ENCODE results near the gene LRMDA. TPM values are rescaled to one million over a fixed set of nuclear protein-coding genes. Genes with fewer than 3 reads are reported as not detected.

Gene LRMDA
- polyA plus RNA-seq, 3 donors, result 39.8 to 59.6 (median 56.4) TPM

GRCh38 chr10:75987616-75988015, 556.2 kb downstream of the LRMDA start:
- intact Hi-C loops (cut with micrococcal nuclease), result no loop called here
- H3K36me3 Mint-ChIP-seq, result peaks cover 7 to 8% of the 10 kb centered on the region in 2 donors
- H3K79me2 ChIP-seq (ENCODE audit: insufficient read depth, low read length), result no peaks in the 10 kb centered on the region
- no peaks in the 10 kb centered on the region for H3K36me3 ChIP-seq (replicated peaks in 1 of 2; ENCODE audit: control insufficient read depth in 1 of 2, insufficient read depth in 2 of 2, low read length in 2 of 2)
- no peak for TF ChIP-seq CTCF (IDR thresholded peaks at IDR 0.05)
- DNase-seq, result no peak
- H3K4me1 ChIP-seq (ENCODE audit: control insufficient read depth in 1 of 2, insufficient read depth in 2 of 2, low read length in 2 of 2), result no peaks in the 10 kb centered on the region
- no peak overlapping the region for H3K27ac Mint-ChIP-seq
- no peak overlapping the region for H3K9ac ChIP-seq (ENCODE audit: insufficient read depth, low read length, poor library complexity, severe bottlenecking)
- peaks cover 4% of the 10 kb centered on the region for H3K4me1 Mint-ChIP-seq
- no peak overlapping the region for H3K4me3 Mint-ChIP-seq
- H3K9me3 Mint-ChIP-seq, result peaks cover 0 to 6% (median 1%) of the 10 kb centered on the region in 7 donors
- H3K9me3 ChIP-seq (replicated peaks in 1 of 2; ENCODE audit: control insufficient read depth in 1 of 2, insufficient read depth in 1 of 2, low read length in 2 of 2), result no peaks in the 10 kb centered on the region
- no peaks in the 10 kb centered on the region for H3K27me3 ChIP-seq (ENCODE audit: control insufficient read depth in 2 of 2, insufficient read depth in 2 of 2, low read length in 2 of 2)
- no CpG with 5 or more reads among the region's 1 CpG for WGBS (ENCODE audit: insufficient coverage)
- H3K27ac ChIP-seq (ENCODE audit: low read depth in 1 of 2, low read length in 2 of 2), result no peak overlapping the region
- H4K20me1 ChIP-seq (ENCODE audit: insufficient read depth, low read length), result peaks cover 3% of the 10 kb centered on the region
- no peak overlapping the region for H2AFZ ChIP-seq (ENCODE audit: insufficient read depth, low read depth, low read length, poor library complexity, severe bottlenecking)
- H3K27me3 Mint-ChIP-seq (ENCODE audit: low read depth in 3 of 3), result no peaks in the 10 kb centered on the region
- H3K4me2 ChIP-seq (replicated peaks; ENCODE audit: extremely low read depth, low read length, poor library complexity, severe bottlenecking), result no peak overlapping the region
- H3K4me3 ChIP-seq (replicated peaks in 1 of 3; ENCODE audit: low read depth in 2 of 3, low read length in 3 of 3), result no peak overlapping the region

- 100% methylated on average over 6 of the region's 9 CpGs for WGBS (ENCODE audit: insufficient coverage)
- Mint-ChIP-seq H3K9me3 (no peaks in the 10 kb centered on the region), H3K27ac (no peak overlapping the region), H3K4me1 (no peaks in the 10 kb centered on the region), H3K27me3 (ENCODE audit: low read depth in 3 of 3) (no peaks in the 10 kb centered on the region), H3K4me3 (no peak overlapping the region), H3K36me3 (no peaks in the 10 kb centered on the region)
- H3K79me2 ChIP-seq (ENCODE audit: insufficient read depth, low read length), result no peaks in the 10 kb centered on the region
- DNase-seq, result no peak
- H3K9me3 ChIP-seq (replicated peaks in 1 of 2; ENCODE audit: control insufficient read depth in 1 of 2, insufficient read depth in 1 of 2, low read length in 2 of 2), result no peaks in the 10 kb centered on the region
- H2AFZ ChIP-seq (ENCODE audit: insufficient read depth, low read depth, low read length, poor library complexity, severe bottlenecking), result no peak overlapping the region
- no peak overlapping the region for H3K9ac ChIP-seq (ENCODE audit: insufficient read depth, low read length, poor library complexity, severe bottlenecking)
- no peak overlapping the region for H3K4me3 ChIP-seq (replicated peaks in 1 of 3; ENCODE audit: low read depth in 2 of 3, low read length in 3 of 3)
- TF ChIP-seq CTCF (IDR thresholded peaks at IDR 0.05), result no peak
- intact Hi-C loops (cut with micrococcal nuclease), result no loop called here
- no peaks in the 10 kb centered on the region for H3K4me1 ChIP-seq (ENCODE audit: control insufficient read depth in 1 of 2, insufficient read depth in 2 of 2, low read length in 2 of 2)
- H3K27me3 ChIP-seq (ENCODE audit: control insufficient read depth in 2 of 2, insufficient read depth in 2 of 2, low read length in 2 of 2), result no peaks in the 10 kb centered on the region
- H3K36me3 ChIP-seq (replicated peaks in 1 of 2; ENCODE audit: control insufficient read depth in 1 of 2, insufficient read depth in 2 of 2, low read length in 2 of 2), result no peaks in the 10 kb centered on the region
- no peak overlapping the region for H3K27ac ChIP-seq (ENCODE audit: low read depth in 1 of 2, low read length in 2 of 2)
- H3K4me2 ChIP-seq (replicated peaks; ENCODE audit: extremely low read depth, low read length, poor library complexity, severe bottlenecking), result no peak overlapping the region
- peaks cover 4% of the 10 kb centered on the region for H4K20me1 ChIP-seq (ENCODE audit: insufficient read depth, low read length)
Observed at GRCh38 chr10:75994357-75995040, 563.1 kb downstream of the LRMDA start.

All from CD14-positive monocyte (primary cell).